Activated CD8-positive, alpha-beta memory T cell treated with anti-CD3 and anti-CD28 coated beads for 24 hours (primary cell): ENCODE measurements around the gene MCOLN2.
"Not testable (repeated sequence)": the region's sequence is repeated elsewhere in the genome, so short reads cannot be mapped to it uniquely, and the experiment has no call there.

Experiments used
- DNase-seq: peaks from one replicate; pipeline ENCODE4 v3.0.0-alpha.2; 2020

MCOLN2 gene

DNA sequence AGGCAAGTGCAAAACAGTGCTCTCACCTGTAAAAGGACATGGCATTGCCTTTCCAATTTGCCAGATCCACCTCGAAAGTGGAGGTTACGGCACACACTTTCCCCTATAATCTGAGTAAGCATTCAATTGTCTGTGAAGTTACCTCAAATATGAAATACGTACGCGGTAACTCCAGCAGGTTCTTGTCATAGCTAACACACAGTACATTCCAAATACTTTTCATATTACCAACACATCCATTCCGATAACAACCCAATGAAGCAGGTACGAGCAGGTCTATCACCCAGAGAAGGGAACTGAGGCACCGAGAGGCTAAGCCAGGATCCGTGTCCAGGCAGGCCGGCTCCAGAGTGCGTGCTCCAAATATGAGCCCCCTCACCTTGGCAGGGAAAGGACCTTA lies 57.2 kb downstream of the MCOLN2 start:
- no peak for DNase-seq

DNA sequence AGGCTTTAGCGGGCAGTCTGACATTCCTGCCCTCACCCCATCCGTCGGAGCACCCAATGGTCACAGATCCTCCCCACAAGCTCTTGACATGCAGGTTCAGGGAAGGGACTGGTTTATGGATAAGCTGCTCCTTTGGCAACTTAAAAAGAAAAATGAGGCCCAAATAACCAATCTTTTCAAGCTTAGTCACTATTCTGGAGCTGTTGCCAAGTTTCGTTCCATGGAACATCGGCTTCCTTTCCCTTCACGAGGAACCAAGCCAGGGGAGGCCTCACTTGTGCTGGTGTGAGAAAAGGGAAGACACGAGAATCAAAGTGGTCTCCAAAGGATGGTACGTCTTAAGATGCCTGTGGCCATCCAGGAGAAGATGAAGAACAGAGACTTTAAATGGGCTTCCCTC lies 57.8 kb downstream of the MCOLN2 start:
- no peak for DNase-seq

DNA sequence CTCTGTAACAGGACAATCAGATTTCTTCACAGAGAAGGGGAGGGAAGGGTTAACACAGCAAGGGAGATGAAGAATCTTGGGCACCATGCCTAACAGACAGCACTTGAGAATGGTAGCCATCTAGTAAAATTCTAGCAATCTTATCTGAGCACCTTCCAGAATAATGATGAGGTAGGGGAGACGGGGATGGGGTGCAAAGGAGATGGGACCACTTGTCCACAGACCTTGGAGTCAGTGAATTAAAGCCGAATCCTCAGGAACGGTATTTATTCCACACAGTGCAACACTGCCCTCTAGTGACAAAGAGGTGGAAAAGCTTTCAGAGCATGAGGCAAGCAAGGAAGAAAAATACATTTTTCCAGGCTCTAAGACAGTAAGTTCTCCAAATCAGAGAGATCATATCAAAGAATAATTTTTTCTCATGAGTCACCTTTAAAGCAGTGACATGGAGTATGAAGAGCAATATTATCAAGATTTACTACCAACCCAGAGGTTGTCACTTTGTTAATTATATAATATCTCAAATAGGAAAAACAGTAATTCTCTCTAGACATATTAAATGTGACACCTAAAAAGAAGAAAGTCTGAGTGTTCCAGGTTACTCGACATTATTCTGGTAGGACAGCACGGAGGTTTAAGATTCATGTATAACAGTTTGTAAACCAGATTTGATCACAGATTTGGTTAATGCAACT lies 60.6 kb downstream of the MCOLN2 start:
- peak; percentile 65 for DNase-seq

DNA sequence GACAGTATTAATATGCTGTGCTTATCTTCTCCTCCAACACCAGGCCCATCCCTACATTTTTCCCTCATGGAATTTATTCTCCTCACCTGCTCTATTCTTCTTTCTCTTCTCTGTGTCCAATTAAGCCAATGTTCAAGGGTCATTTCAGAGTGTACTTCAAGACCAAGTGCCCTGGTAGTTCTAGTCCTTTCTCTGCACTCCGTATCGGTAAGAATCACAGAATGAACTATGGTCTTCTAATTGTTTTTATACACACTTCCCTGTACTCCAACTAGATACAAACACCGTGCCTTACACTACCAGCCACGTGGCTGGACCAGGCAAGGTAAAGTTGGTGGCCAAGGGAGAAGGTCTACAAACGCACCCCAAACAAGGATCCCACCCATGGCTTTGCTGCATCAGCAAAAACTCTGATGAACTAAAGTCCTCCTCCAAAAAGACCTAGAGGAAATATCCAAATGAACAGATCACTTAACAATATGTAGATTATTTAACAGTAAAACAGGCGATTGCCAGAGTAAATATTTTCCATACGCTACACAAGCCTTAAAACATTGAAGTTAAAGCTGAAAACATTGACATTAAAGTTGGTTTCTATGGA lies 63.8 kb downstream of the MCOLN2 start:
- no peak for DNase-seq

DNA sequence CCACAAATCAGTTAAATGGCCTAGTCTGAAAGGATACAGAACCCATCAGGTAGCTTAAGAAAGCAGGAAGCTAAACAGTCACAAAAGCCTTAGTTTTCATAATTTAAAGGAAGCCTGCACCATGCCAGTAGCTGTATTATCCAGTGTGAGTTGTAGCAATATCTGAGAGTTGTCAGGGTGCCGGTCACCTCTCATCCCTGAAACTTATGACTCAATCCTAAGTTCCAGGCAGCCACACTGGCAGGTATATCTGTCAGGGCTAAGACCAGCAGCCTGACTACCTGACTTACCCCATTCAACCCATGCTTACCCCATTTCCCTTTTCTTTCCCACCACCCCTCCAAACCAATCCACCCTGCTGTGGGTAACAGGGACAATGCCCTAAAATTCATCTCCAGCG lies 66.1 kb downstream of the MCOLN2 start:
- no peak for DNase-seq

DNA sequence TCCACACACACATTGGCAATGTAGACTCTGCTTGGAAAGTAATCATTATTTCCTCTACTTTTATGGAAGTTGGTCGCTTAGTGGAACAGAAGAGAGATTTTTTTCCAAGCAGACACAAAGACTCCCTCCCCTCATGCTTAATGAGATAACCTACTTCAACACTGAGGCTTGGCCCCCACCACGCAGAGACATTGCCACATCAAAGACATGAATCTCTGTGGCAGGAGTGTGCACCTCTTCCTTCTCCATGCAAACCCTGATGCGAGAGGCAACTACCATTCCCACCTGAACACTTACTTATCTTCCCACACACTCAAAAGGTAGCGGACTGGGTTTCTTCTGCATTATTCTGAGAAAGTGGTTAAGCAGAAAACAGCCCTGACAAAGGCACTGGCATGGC lies 66.6 kb downstream of the MCOLN2 start:
- DNase-seq = no peak

DNA sequence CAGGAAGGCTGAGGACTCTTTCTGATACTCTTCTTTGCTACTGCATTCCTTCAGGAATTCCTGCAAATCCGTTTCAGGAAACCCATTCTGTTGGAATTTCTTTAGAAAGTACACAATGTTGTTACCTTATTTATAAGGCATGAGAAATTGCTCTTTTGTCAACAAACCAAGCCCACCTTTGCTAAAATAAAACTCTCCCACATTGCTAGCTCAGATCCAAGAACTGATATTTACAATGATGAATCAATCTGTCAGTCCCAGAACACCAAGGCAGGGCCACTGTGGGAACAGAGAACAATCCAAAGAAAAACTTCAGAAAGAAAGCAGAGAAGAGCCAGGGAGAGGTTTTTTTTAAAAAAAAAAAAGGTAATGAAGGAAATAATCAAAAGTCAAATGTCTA lies 67.3 kb downstream of the MCOLN2 start:
- no peak for DNase-seq

DNA sequence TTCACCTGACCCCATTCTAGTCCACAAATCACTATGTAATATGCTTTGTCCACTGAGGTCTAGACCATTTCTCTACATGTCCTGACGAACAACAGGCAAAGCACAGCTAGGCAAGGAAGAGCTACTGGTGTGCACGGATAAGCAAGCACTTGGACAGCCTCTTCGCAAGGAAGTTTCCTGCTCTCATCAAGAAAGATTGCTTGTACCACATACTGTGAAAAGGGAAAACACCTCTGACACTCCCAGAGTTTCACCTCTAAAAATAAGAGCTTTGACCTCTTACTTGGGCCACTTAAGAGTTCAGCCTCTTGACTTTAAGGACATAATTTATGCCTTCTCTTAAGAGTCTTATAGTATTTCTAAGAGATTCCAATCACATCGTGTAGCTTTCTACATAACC lies 67.9 kb downstream of the MCOLN2 start:
- DNase-seq = no peak

DNA sequence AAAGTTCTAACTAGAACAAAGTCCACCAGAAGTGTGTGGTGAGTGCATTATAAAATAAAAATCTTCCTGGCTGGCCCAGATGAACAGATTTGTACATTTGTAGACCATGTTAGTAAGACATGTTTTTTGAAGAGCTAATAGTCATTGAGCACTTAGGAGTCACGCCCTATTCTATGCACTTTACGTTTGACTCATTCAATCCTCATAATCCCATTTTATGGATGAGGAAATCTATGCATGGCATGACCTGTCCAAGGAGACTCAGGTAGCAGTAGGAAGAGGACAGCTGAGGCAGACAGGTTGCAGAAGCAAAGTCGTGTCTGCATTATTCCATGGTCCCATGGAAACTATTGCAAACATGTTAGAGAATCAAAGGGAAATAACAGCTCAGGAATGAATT lies 73.6 kb downstream of the MCOLN2 start:
- DNase-seq = no peak

DNA sequence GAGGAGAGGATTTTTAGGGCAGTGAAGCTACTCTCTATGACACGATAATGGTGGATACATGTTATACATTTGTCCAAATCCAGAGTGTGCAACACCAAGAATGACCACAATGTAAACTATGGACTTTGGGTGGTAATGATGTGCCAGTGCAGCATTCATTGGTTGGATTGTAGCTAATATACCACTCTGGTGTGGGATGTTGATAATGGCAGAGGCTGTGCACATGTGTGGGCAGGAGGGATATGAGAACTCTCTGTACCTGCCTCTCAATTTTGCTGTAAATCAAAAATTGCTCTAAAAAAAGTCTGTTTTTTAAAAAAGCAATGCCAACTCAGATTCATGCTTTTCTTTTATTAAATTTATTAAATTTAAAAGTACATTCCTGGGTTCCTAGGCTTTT lies 76.8 kb downstream of the MCOLN2 start:
- no peak for DNase-seq

DNA sequence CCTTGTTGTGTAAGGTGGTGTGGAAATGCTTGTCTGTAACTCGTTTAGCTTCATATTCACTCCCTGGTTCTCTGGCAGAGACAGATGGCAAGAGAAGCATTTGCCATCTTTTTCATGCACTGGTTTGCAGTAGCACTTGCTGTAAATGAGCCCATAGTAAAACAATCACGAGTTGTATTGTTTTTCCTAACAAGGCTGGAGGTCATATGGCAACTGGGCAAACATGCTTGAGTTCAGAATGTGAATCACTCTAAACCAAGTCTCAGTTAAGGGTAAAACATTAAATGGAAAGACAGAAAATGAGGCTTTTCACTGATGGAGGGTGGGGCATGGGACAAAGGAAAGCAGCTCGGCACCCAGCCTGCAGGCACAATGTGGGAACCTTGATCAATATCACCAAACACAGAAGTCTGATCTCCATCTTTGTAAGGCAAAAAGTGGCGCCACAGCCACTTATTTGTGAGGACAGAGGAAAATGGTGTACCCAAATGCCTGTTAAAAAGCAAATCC lies 77.4 kb downstream of the MCOLN2 start:
- DNase-seq = no peak

DNA sequence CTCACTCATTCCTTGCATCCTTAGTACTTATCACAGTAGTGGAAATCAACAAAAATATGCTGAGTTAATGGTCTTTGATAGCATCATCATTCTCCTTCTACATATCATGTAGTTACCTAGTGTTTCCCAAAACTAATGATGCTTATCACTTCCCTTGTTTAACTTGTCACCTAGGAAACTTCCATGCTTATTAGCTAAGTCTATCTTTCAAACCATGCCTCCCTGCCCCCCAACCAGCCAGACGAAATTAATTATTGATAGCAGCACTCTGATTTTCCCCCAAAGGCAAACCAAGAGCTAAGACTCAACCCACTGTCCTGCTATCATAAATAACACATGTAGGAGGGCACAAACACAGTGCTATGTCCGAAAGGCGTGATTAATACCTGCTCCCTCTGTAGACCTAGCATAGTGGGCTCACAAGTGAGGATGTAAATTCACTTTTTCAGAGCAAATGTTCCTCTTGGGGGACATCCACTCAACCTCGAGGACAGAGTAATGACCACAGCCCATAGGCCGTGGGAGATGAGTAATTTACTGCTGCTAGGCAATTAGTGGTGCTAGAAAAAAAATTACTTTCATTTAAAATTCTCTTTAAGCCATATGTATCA lies 78.1 kb downstream of the MCOLN2 start:
- no peak for DNase-seq

DNA sequence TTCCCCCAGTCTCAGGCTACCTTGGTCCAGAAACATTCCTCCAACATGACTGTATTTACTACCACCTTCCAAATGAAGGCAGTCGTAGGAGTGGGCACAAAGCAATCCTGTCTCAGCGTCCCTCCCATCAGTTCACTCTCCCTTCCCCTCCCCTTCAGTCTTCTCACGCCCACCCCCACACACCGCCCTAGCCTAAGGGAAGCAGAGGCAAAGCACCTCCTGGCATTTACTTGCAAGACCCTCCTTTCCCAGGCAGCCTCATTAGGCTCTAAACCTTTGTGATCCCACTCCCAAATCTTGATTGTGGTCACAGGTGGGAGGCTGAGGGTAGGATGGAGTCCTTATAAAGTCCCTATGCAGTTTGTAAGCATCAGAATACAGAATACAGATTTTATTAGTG lies 80.0 kb downstream of the MCOLN2 start:
- no peak for DNase-seq

DNA sequence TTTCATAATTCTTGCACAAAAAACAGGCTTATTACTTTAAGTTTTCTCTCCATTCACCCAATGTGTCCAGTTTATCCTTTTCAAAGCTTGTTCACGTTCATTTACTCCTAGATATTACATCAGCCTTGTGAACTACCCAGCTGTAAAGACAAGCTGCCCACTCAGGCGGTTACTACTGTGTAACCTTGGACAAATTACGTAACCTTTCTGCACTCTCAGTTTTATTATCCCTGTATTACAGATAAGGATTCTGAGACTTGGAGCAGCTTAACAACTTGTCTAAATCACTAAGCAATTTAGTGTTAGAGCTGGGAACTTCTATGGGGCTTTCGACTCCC lies 83.4 kb downstream of the MCOLN2 start:
- no peak for DNase-seq

DNA sequence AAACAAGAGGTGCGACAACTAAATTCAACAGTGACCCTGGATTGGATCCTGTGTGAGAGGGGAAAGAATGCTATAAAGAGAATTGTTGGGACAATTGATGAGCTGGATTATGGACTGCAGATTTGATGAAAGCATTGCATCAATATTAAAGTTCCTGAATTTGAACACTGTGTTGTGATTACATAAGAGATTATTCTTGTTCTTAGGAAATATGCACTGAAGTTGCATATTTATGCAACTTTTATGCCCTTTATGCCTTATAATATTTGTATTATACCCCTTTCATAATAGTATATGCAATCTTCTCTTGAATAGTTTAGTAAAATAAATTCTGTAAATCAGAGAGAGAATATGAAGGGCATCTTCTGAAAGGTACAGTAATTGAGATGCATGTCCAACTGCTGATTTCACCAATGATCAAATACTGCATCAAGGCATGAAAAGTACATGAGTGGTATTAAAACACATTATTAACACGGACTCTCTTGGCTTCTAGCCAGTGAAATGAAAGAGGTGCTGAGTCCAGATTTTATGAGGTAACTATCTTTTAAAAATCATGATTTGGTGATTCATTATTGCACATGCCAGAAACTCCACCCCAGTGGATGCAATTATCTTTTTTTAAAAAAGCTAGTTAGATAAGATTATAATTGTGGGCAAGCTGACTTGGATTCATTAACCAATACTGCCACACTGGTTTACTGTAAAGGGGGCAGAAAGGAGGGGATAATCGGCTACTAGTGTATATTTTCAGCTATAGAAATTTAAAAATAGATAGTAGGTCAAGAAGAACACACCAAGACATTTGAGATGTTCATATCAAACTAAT lies 84.0 kb downstream of the MCOLN2 start:
- no peak for DNase-seq

DNA sequence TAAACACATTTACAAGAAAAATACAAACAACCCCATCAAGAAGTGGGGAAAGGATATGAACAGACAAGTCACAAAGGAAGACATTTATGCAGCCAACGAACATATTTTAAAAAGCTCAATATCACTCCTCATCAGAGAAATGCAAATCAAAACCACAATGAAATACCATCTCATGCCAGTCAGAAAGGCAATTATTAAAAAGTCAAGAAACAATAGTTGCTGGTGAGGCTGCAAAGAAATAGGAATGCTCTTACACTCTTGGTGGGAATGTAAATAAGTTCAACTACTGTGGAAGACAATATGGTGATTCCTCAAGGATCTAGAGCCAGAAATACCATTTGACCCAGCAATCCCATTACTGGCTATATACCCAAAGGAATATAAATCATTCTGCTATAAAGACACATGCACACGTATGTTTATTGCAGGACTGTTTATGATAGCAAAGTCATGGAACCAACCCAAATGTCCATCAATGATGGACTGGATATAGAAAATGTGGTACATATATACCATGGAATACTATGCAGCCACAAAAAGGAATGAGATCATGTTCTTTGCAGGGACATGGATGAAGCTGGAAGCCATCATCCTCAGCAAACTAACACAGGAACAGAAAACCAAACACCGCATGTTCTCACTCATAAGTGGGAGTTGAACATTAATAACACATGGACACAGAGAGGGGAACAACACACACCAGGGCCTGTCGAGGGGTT lies 88.0 kb downstream of the MCOLN2 start:
- not testable (repeated sequence) for DNase-seq

DNA sequence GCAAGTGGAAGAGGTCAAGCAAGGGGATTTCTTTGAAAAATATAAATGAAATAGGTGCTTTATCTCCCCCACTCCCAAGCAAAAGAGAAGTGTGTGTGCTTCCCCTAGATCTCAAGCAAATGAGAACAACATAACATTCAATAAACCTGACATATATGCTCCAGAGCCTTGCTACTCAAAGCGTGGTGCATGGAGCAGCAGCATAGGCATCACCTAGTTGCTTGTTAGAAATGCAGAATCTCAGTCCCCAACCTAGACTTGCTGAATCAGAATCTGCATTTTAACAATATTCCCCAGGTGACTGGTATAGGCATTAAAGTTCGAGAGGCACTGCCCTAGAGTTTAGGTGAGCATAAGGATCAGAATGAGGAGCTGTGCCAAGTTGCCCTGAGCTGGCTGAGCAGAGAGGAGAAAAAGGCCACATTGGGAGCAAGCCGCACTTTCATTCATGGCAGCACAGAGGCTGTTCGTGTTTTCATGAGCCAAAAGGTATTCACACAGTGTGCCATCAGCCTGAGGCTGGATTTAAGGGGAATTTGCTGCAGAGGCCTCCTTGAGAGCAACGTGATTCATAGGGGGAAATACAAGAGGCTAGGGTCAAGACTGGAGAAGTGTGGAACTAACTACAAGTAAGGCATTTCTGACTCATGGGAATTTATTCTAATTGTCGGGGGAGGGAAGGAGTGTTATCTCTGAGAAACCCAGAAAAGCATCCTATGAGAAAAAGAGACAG lies 89.7 kb downstream of the MCOLN2 start:
- no peak for DNase-seq

DNA sequence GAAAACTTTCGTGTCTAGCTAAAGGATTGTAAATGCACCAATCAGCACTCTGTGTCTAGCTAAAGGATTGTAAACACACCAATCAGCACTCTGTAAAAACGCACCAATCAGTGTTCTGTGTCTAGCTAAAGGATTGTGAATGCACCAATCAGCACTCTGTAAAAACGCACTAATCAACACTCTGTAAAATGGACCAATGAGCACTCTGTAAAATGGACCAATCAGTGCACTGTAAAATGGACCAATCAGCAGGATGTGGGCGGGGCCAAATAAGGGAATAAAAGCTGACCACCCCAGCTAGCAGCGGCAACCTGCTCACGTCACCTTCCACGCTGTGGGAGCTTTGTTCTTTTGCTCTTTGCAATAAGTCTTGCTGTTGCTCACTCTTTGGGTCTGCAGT lies 94.2 kb downstream of the MCOLN2 start:
- DNase-seq = not testable (repeated sequence)

DNA sequence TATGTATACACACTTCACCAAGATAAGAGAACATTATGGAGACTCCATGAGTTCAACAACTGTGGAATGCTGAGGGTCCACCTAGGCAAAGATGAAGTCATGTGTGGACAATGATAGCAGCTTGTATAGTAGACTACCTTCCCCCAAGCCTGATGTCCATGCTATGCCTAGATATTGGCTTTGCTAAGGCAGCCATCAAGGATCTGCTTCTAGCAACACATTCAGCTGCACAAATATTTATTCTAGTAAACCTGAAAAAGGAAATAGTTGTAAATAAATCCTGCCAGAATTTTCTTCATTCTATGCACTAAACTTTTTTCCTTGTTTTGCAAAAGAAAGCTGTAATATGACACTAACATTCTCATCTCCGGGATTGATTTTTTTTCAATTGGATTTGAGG lies 96.9 kb downstream of the MCOLN2 start:
- DNase-seq = no peak

DNA sequence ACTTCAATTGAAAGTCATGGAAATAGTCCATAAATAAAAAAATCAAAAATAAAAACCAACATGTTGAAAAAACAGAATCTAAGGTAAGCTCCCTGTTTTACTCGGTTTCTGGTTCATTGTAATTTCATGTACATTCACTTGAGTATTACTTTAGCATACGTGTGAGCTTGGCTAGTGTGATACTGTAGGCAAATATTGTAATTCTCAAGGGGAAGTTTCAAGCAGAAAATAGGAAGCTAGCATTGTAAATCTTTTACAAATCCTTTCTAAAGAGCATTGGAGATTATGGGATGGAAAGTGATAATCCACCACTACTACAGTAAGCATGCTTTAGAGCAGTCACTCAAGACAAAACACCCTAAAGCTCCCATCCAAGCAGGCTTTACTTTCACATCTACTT lies 100.6 kb downstream of the MCOLN2 start:
- no peak for DNase-seq

DNA sequence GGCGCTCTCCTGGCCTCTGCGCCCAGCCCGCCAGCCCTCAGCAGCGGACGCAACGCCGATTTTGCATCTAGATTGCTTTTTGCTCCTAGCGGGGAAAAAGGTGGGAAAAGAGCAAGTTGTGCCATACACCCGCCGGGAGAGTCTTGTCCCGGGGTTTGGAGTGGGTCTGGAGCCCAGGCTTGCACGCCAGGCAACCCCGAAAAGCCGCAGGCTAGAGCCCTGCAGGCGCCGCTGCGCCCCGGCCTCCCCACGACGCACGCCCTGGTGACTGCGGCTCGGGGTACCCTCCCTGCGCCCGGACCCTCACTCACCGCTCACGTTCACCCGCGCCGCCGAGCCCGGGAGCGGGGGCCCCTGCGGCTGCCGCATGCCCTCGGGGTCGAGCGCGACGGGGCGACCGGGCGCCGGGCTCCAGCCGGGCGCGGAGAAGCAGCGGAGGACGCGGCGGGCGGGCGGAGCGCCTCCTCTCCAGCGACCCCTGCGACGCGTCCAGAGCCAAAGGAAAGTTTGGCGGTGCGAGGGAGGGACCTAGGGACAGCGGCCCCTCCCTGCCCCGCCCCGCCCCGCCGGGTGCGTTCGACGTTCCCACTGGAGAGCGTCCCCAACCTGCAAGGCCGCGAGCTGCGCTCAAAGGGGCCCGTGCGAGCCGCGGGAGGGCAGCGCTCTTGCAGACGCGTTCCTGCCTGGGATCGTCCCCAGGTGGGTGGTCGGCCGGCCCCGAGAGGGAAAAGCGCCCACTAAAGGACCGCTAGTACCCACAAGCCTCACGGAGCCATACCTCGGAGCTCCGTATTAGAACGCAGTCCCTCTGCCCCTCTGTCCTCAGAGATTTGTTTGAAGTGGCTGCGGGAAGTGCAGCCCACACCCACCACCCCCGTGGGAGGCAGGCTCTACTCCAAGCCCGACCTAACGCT lies 104.0 kb downstream of the MCOLN2 start, which contains the start of gene LPAR3:
LPAR3 (minus strand) TSS at position 502 of the 914 bp plus-strand sequence. CDS start 27,086 bp downstream, outside the sequence.
- peak; percentile 76 for DNase-seq
